ENCODE results near the gene MAP7D3.

GRCh38 chrX:136220951-136221350, 30.2 kb downstream of the MAP7D3 start:
- TF ChIP-seq CTCF (IDR thresholded peaks at IDR 0.05; ENCODE audit: insufficient read depth, low read length, poor library complexity, severe bottlenecking), result no peak
- TF ChIP-seq EZH2phosphoT487 (conservative IDR thresholded peaks at IDR 0.05; ENCODE audit: low read length), result no peak
